HepG2 (cell line): Measurements from ENCODE around the gene CPNE5. TPM values are rescaled to one million over a fixed set of nuclear protein-coding genes. Genes with fewer than 3 reads are reported as not detected.

Source experiments
- CCAR2 ChIP-seq: fragments of 200-400 bp; formaldehyde crosslinking; optimal IDR thresholded peaks from 2 replicates; pipeline ENCODE3; 2018; ENCODE audit warnings: low read depth, mild to moderate bottlenecking, low read length, moderate library complexity
- MXI1 ChIP-seq: IDR thresholded peaks from 3 replicates; pipeline ENCODE4 v1.6.1; 2012; ENCODE audit warnings: low read depth, low read length, inconsistent platforms, borderline replicate concordance
- NFRKB ChIP-seq: fragments of 450-650 bp; IDR thresholded peaks from 2 replicates; pipeline ENCODE4 v1.6.1; 2017
- PCBP2 ChIP-seq: fragments of 200-400 bp; formaldehyde crosslinking; optimal IDR thresholded peaks from 2 replicates; pipeline ENCODE3; 2018; ENCODE audit warnings: low read length, low read depth; ENCODE audit not compliant: poor library complexity, severe bottlenecking
- POLR2AphosphoS5 ChIP-seq: IDR thresholded peaks from 2 replicates; pipeline ENCODE4 v1.6.1; 2012; ENCODE audit warnings: low read depth, low read length
- RBFOX2 ChIP-seq: fragments of 200-400 bp; formaldehyde crosslinking; IDR thresholded peaks from 2 replicates; pipeline ENCODE4 v1.6.1; 2017; ENCODE audit warnings: low read depth, mild to moderate bottlenecking, low read length
- REXO4 ChIP-seq: sonication (generic); formaldehyde crosslinking; IDR thresholded peaks from 2 replicates; pipeline ENCODE4 v1.8.0; 2022; ENCODE audit warnings: missing genetic modification reagents, mild to moderate bottlenecking, borderline replicate concordance
- SKIL ChIP-seq: sonication (generic); formaldehyde crosslinking; IDR thresholded peaks from 2 replicates; pipeline ENCODE4 v1.8.0; 2022; ENCODE audit warnings: missing genetic modification reagents, mild to moderate bottlenecking, moderate library complexity, borderline replicate concordance
- TBP ChIP-seq: sonication (generic); formaldehyde crosslinking; IDR thresholded peaks from 2 replicates; pipeline ENCODE4 v1.5.0; 2020; ENCODE audit warnings: missing genetic modification reagents
- ZFX ChIP-seq: sonication (generic); formaldehyde crosslinking; IDR thresholded peaks from 2 replicates; pipeline ENCODE4 v1.4.0; 2020; ENCODE audit warnings: mild to moderate bottlenecking, low read depth, missing genetic modification reagents, moderate library complexity
- ZFYVE20 ChIP-seq: sonication (generic); formaldehyde crosslinking; IDR thresholded peaks from 2 replicates; pipeline ENCODE4 v1.8.0; 2023; ENCODE audit warnings: low read depth, mild to moderate bottlenecking, moderate library complexity, missing genetic modification reagents, borderline replicate concordance
- ZNF12 ChIP-seq: sonication (generic); formaldehyde crosslinking; IDR thresholded peaks from 2 replicates; pipeline ENCODE4 v1.5.0; 2020; ENCODE audit warnings: missing genetic modification reagents
- ZNF160 ChIP-seq: sonication (generic); formaldehyde crosslinking; IDR thresholded peaks from 2 replicates; pipeline ENCODE4 v1.8.0; 2022; ENCODE audit warnings: mild to moderate bottlenecking, inconsistent platforms, missing genetic modification reagents
- ZNF232 ChIP-seq: sonication (generic); formaldehyde crosslinking; IDR thresholded peaks from 2 replicates; pipeline ENCODE4 v1.4.0; 2020; ENCODE audit warnings: missing genetic modification reagents, borderline replicate concordance
- ZNF256 ChIP-seq: sonication (generic); formaldehyde crosslinking; conservative IDR thresholded peaks from 2 replicates; pipeline ENCODE4 v1.4.0; 2020; ENCODE audit warnings: missing genetic modification reagents
- ZNF44 ChIP-seq: sonication (generic); formaldehyde crosslinking; IDR thresholded peaks from 2 replicates; pipeline ENCODE4 v1.5.1; 2020; ENCODE audit warnings: mild to moderate bottlenecking, missing genetic modification reagents
- ZNF878 ChIP-seq: sonication (generic); formaldehyde crosslinking; IDR thresholded peaks from 2 replicates; pipeline ENCODE4 v1.8.1; 2023; ENCODE audit warnings: mild to moderate bottlenecking, missing genetic modification reagents, moderate library complexity
- ZSCAN29 ChIP-seq: sonication (generic); formaldehyde crosslinking; conservative IDR thresholded peaks from 2 replicates; pipeline ENCODE4 v1.4.0; 2020; ENCODE audit warnings: mild to moderate bottlenecking, missing genetic modification reagents
- polyA plus RNA-seq, 8 experiments: library from polyadenylated mRNA; depleted of rRNA in 3 of 8; stranded (reverse) in 7 of 8; unstranded in 1 of 8; fragments of >200 nt; fragmentation: Illumina TruSeq in 4 of 8; extraction: Trizol in 4 of 8; gene quantifications; 2 replicates each; pipeline versions ENCODE4 v1.2.1 to v1.2.3, GENCODE V29; 2011 to 2016; ENCODE audit warnings: low read depth in 4 of 8, missing spikeins in 1 of 8, mixed read lengths in 1 of 8; ENCODE audit not compliant: insufficient read depth in 1 of 8
- total RNA-seq, 5 experiments: library from RNA; depleted of rRNA; stranded (reverse); fragments of >200 nt; fragmentation: Illumina TruSeq; extraction: Trizol; gene quantifications; 2 replicates each; pipeline ENCODE4 v1.2.3, GENCODE V29; 2016; ENCODE audit warnings: low read depth in 1 of 5
- TF ChIP-seq, protein P1 (sequence below): sonication (generic); formaldehyde crosslinking; IDR thresholded peaks from 2 replicates; pipeline ENCODE4 v1.4.0; 2020; ENCODE audit warnings: missing genetic modification reagents, borderline replicate concordance
- TF ChIP-seq, protein P2 (sequence below): IDR thresholded peaks from 2 replicates; pipeline ENCODE4 v1.6.1; 2016; ENCODE audit warnings: control low read depth

CPNE5 gene
- total and polyA plus RNA-seq, 2 of the 13 experiments (the other 11 are each of a cell fraction or from before 2014, with no cell fraction given), result 0.16 TPM; not detected in 1

- peak; percentile 71; the same call in 2 of the 3 replicates for TF ChIP-seq MXI1
- no peak for TF ChIP-seq REXO4 (CRISPR knock-in tag)
- peak; percentile 37; the same call in 1 of the 2 replicates for TF ChIP-seq POLR2AphosphoS5
- no peak; the same call in 1 of the 2 replicates for TF ChIP-seq SKIL (CRISPR knock-in tag)
- 0 out of 2 replicates have a peak, but pooled peaks have one; percentile 42 for TF ChIP-seq ZNF160 (CRISPR knock-in tag)
- TF ChIP-seq ZNF256 (CRISPR knock-in tag), result no peak
- TF ChIP-seq NFRKB, result no peak
- no peak for TF ChIP-seq CCAR2
- no peak for TF ChIP-seq ZSCAN29 (CRISPR knock-in tag)
- no peak for TF ChIP-seq ZNF878 (CRISPR knock-in tag)
- TF ChIP-seq ZNF12 (CRISPR knock-in tag), result peak; percentile 22; the same call in 1 of the 2 replicates
- TF ChIP-seq, protein P1, sequence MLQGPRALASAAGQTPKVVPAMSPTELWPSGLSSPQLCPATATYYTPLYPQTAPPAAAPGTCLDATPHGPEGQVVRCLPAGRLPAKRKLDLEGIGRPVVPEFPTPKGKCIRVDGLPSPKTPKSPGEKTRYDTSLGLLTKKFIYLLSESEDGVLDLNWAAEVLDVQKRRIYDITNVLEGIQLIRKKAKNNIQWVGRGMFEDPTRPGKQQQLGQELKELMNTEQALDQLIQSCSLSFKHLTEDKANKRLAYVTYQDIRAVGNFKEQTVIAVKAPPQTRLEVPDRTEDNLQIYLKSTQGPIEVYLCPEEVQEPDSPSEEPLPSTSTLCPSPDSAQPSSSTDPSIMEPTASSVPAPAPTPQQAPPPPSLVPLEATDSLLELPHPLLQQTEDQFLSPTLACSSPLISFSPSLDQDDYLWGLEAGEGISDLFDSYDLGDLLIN (CRISPR knock-in tag), result 0 out of 2 replicates have a peak, but pooled peaks have one; percentile 64
- TF ChIP-seq ZNF44 (CRISPR knock-in tag), result no peak
- TF ChIP-seq, protein P2, sequence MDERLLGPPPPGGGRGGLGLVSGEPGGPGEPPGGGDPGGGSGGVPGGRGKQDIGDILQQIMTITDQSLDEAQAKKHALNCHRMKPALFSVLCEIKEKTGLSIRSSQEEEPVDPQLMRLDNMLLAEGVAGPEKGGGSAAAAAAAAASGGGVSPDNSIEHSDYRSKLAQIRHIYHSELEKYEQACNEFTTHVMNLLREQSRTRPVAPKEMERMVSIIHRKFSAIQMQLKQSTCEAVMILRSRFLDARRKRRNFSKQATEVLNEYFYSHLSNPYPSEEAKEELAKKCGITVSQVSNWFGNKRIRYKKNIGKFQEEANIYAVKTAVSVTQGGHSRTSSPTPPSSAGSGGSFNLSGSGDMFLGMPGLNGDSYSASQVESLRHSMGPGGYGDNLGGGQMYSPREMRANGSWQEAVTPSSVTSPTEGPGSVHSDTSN (CRISPR knock-in tag), result peak; percentile 48; the same call in 1 of the 2 replicates
- TF ChIP-seq PCBP2, result no peak
- TF ChIP-seq ZFX (CRISPR knock-in tag), result peak; percentile 63
- no peak for TF ChIP-seq ZFYVE20 (CRISPR knock-in tag)
- TF ChIP-seq RBFOX2, result 0 out of 2 replicates have a peak, but pooled peaks have one; percentile 22
- TF ChIP-seq TBP, result no peak
- no peak for TF ChIP-seq ZNF232 (CRISPR knock-in tag)
These were observed 9.2 kb downstream of the CPNE5 start (continued) for GRCh38 chr6:36829919-36830544.
